HepG2 (cell line): ENCODE measurements around the gene RGN. TPM values are rescaled to one million over a fixed set of nuclear protein-coding genes. Genes with fewer than 3 reads are reported as not detected.

Experiments used
- AGO1 ChIP-seq: fragments of 200-400 bp; formaldehyde crosslinking; IDR thresholded peaks from 2 replicates; pipeline ENCODE4 v1.6.1; 2017; ENCODE audit warnings: mild to moderate bottlenecking, low read depth, low read length, moderate library complexity; ENCODE audit not compliant: poor library complexity, severe bottlenecking
- BHLHE40 ChIP-seq: IDR thresholded peaks from 2 replicates; pipeline ENCODE4 v1.6.1; 2011; ENCODE audit warnings: low read length, improper control_type of control experiment
- GATA4 ChIP-seq: sonication (generic); IDR thresholded peaks from 2 replicates; pipeline ENCODE4 v1.6.1; 2016; ENCODE audit warnings: antibody characterized with exemption, low read depth, borderline replicate concordance
- GLI4 ChIP-seq: sonication (generic); formaldehyde crosslinking; IDR thresholded peaks from 2 replicates; pipeline ENCODE4 v1.5.1; 2020; ENCODE audit warnings: missing genetic modification reagents, mild to moderate bottlenecking, moderate library complexity, borderline replicate concordance
- HOXA7 ChIP-seq: sonication (generic); formaldehyde crosslinking; IDR thresholded peaks from 2 replicates; pipeline ENCODE4 v1.8.1; 2022; ENCODE audit warnings: mild to moderate bottlenecking, missing genetic modification reagents, moderate library complexity
- KDM4B ChIP-seq: sonication (generic); formaldehyde crosslinking; IDR thresholded peaks from 2 replicates; pipeline ENCODE4 v1.4.0; 2020; ENCODE audit warnings: missing genetic modification reagents
- MAZ ChIP-seq, 2 experiments: sonication (generic) in 1 of 2; formaldehyde crosslinking in 1 of 2; IDR thresholded peaks; 2 replicates each; pipeline versions ENCODE4 v1.5.0 to v1.6.1; 2012 to 2020; ENCODE audit warnings: low read depth in 2 of 2, mild to moderate bottlenecking in 2 of 2, borderline replicate concordance in 1 of 2, improper control_type of control experiment in 1 of 2, low read length in 1 of 2, missing genetic modification reagents in 1 of 2, moderate library complexity in 1 of 2
- NCOA2 ChIP-seq: sonication (generic); formaldehyde crosslinking; IDR thresholded peaks from 2 replicates; pipeline ENCODE4 v1.8.0; 2022; ENCODE audit warnings: inconsistent platforms
- NFIC ChIP-seq: IDR thresholded peaks from 2 replicates; pipeline ENCODE4 v1.6.1; 2012; ENCODE audit warnings: mild to moderate bottlenecking, low read length, inconsistent platforms
- NRL ChIP-seq: sonication (generic); formaldehyde crosslinking; IDR thresholded peaks from 2 replicates; pipeline ENCODE4 v1.5.0; 2020; ENCODE audit warnings: missing genetic modification reagents, mild to moderate bottlenecking, moderate library complexity, borderline replicate concordance
- POLR2A ChIP-seq, 2 experiments: IDR thresholded peaks; 2 replicates each; pipeline ENCODE4 v1.6.1; 2011; ENCODE audit warnings: low read depth in 2 of 2, low read length in 2 of 2, mild to moderate bottlenecking in 1 of 2, moderate library complexity in 1 of 2; ENCODE audit not compliant: insufficient read depth in 1 of 2
- RNF2 ChIP-seq: fragments of 450-650 bp; conservative IDR thresholded peaks from 2 replicates; pipeline ENCODE4 v1.6.1; 2016; ENCODE audit warnings: low read depth
- SKI ChIP-seq: fragments of 450-650 bp; IDR thresholded peaks from one replicate; pipeline ENCODE4 v1.6.1; 2018; ENCODE audit warnings: mild to moderate bottlenecking; ENCODE audit not compliant: partially characterized antibody
- SPEN ChIP-seq: sonication (generic); formaldehyde crosslinking; IDR thresholded peaks from 2 replicates; pipeline ENCODE4 v1.5.1; 2020; ENCODE audit warnings: low read depth, mild to moderate bottlenecking, missing genetic modification reagents
- THYN1 ChIP-seq: sonication (generic); formaldehyde crosslinking; IDR thresholded peaks from 2 replicates; pipeline ENCODE4 v1.8.1; 2023; ENCODE audit warnings: low read depth, mild to moderate bottlenecking, moderate library complexity, missing genetic modification reagents, borderline replicate concordance
- TOPORS ChIP-seq: sonication (generic); formaldehyde crosslinking; IDR thresholded peaks from 2 replicates; pipeline ENCODE4 v1.8.0; 2023; ENCODE audit warnings: mild to moderate bottlenecking, missing genetic modification reagents
- WIZ ChIP-seq: sonication (generic); formaldehyde crosslinking; IDR thresholded peaks from 2 replicates; pipeline ENCODE4 v1.5.1; 2020; ENCODE audit warnings: mild to moderate bottlenecking, missing genetic modification reagents
- ZNF468 ChIP-seq: sonication (generic); formaldehyde crosslinking; IDR thresholded peaks from 2 replicates; pipeline ENCODE4 v1.8.0; 2022; ENCODE audit warnings: mild to moderate bottlenecking, moderate library complexity, missing genetic modification reagents
- ZNF563 ChIP-seq: sonication (generic); formaldehyde crosslinking; IDR thresholded peaks from 2 replicates; pipeline ENCODE4 v1.8.0; 2022; ENCODE audit warnings: mild to moderate bottlenecking, moderate library complexity, missing genetic modification reagents
- ZNF678 ChIP-seq: sonication (generic); formaldehyde crosslinking; IDR thresholded peaks from 2 replicates; pipeline ENCODE4 v1.4.0; 2020; ENCODE audit warnings: mild to moderate bottlenecking, missing genetic modification reagents
- ZNF737 ChIP-seq: sonication (generic); formaldehyde crosslinking; IDR thresholded peaks from 2 replicates; pipeline ENCODE4 v1.5.0; 2020; ENCODE audit warnings: missing genetic modification reagents, mild to moderate bottlenecking, borderline replicate concordance
- ZNF792 ChIP-seq: IDR thresholded peaks from 2 replicates; pipeline ENCODE4 v1.6.1; 2016
- polyA plus RNA-seq, 8 experiments: library from polyadenylated mRNA; depleted of rRNA in 3 of 8; stranded (reverse) in 7 of 8; unstranded in 1 of 8; fragments of >200 nt; fragmentation: Illumina TruSeq in 4 of 8; extraction: Trizol in 4 of 8; gene quantifications; 2 replicates each; pipeline versions ENCODE4 v1.2.1 to v1.2.3, GENCODE V29; 2011 to 2016; ENCODE audit warnings: low read depth in 4 of 8, missing spikeins in 1 of 8, mixed read lengths in 1 of 8; ENCODE audit not compliant: insufficient read depth in 1 of 8
- total RNA-seq, 5 experiments: library from RNA; depleted of rRNA; stranded (reverse); fragments of >200 nt; fragmentation: Illumina TruSeq; extraction: Trizol; gene quantifications; 2 replicates each; pipeline ENCODE4 v1.2.3, GENCODE V29; 2016; ENCODE audit warnings: low read depth in 1 of 5
- TF ChIP-seq, protein P1 (sequence below): sonication (generic); formaldehyde crosslinking; IDR thresholded peaks from 2 replicates; pipeline ENCODE4 v1.4.0; 2020; ENCODE audit warnings: mild to moderate bottlenecking, low read depth, missing genetic modification reagents
- TF ChIP-seq, protein P2 (sequence below): sonication (generic); formaldehyde crosslinking; IDR thresholded peaks from 2 replicates; pipeline ENCODE4 v1.4.0; 2020; ENCODE audit warnings: missing genetic modification reagents, mild to moderate bottlenecking, borderline replicate concordance
- TF ChIP-seq, protein P3 (sequence below): sonication (generic); formaldehyde crosslinking; IDR thresholded peaks from 2 replicates; pipeline ENCODE4 v1.5.0; 2020; ENCODE audit warnings: missing genetic modification reagents
- TF ChIP-seq, protein P4 (sequence below): sonication (generic); formaldehyde crosslinking; IDR thresholded peaks from 2 replicates; pipeline ENCODE4 v1.5.1; 2020; ENCODE audit warnings: mild to moderate bottlenecking, missing genetic modification reagents, moderate library complexity
- TF ChIP-seq, protein P5 (sequence below): sonication (generic); formaldehyde crosslinking; conservative IDR thresholded peaks from 2 replicates; pipeline ENCODE4 v1.4.0; 2020; ENCODE audit warnings: missing genetic modification reagents
- TF ChIP-seq, protein P6 (sequence below): sonication (generic); formaldehyde crosslinking; IDR thresholded peaks from 2 replicates; pipeline ENCODE4 v1.4.0; 2020; ENCODE audit warnings: missing genetic modification reagents

The RGN gene
- total and polyA plus RNA-seq, 2 of the 13 experiments (the other 11 are each of a cell fraction or from before 2014, with no cell fraction given), result 19.6 to 74.4 TPM

DNA sequence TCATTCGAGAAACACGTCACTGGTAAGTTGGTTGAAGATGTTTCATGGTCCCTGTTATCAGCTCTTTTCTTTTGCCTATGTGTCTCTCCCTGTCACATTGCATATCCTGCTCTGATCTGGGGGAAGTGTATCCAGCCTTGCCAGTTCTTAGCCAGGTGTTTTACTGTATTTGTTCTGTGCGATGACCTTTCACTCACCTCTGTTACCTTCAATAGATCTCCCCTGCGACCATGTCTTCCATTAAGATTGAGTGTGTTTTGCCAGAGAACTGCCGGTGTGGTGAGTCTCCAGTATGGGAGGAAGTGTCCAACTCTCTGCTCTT lies 2.6 kb downstream of the RGN start (continued):
- TF ChIP-seq, protein P1, sequence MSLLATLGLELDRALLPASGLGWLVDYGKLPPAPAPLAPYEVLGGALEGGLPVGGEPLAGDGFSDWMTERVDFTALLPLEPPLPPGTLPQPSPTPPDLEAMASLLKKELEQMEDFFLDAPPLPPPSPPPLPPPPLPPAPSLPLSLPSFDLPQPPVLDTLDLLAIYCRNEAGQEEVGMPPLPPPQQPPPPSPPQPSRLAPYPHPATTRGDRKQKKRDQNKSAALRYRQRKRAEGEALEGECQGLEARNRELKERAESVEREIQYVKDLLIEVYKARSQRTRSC, result no peak
- TF ChIP-seq TOPORS (CRISPR knock-in tag) (no peak), ZNF737 (CRISPR knock-in tag) (no peak), THYN1 (no peak), GLI4 (0 out of 2 replicates have a peak, but pooled peaks have one; percentile 2), NRL (no peak), GATA4 (no peak), NCOA2 (CRISPR knock-in tag) (peak; percentile 14), NFIC (0 out of 2 replicates have a peak, but pooled peaks have one; percentile 46), AGO1 (no peak), ZNF468 (no peak), ZNF678 (CRISPR knock-in tag) (no peak), ZNF792 (CRISPR knock-in tag) (0 out of 2 replicates have a peak, but pooled peaks have one; percentile 8), ZNF563 (CRISPR knock-in tag) (no peak), KDM4B (CRISPR knock-in tag) (no peak), SKI (no peak), SPEN (CRISPR knock-in tag) (no peak), POLR2A (IDR thresholded peaks at IDR 0.05; ENCODE audit: insufficient read depth in 1 of 2, low read depth in 2 of 2, low read length in 2 of 2) (no peak), RNF2 (no peak), HOXA7 (CRISPR knock-in tag) (no peak), WIZ (no peak), MAZ (IDR thresholded peaks at IDR 0.05; ENCODE audit: borderline replicate concordance, low read depth, low read length) (no peak), MAZ (CRISPR knock-in tag; IDR thresholded peaks at IDR 0.05; ENCODE audit: low read depth) (no peak; the same call in 1 of the 2 replicates), BHLHE40 (no peak)
- TF ChIP-seq, protein P2, sequence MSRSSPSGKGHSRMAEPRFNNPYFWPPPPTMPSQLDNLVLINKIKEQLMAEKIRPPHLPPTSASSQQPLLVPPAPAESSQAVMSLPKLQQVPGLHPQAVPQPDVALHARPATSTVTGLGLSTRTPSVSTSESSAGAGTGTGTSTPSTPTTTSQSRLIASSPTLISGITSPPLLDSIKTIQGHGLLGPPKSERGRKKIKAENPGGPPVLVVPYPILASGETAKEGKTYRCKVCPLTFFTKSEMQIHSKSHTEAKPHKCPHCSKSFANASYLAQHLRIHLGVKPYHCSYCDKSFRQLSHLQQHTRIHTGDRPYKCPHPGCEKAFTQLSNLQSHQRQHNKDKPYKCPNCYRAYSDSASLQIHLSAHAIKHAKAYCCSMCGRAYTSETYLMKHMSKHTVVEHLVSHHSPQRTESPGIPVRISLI (CRISPR knock-in tag), result no peak
- TF ChIP-seq, protein P3, sequence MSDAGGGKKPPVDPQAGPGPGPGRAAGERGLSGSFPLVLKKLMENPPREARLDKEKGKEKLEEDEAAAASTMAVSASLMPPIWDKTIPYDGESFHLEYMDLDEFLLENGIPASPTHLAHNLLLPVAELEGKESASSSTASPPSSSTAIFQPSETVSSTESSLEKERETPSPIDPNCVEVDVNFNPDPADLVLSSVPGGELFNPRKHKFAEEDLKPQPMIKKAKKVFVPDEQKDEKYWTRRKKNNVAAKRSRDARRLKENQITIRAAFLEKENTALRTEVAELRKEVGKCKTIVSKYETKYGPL (CRISPR knock-in tag), result no peak
- TF ChIP-seq, protein P4, sequence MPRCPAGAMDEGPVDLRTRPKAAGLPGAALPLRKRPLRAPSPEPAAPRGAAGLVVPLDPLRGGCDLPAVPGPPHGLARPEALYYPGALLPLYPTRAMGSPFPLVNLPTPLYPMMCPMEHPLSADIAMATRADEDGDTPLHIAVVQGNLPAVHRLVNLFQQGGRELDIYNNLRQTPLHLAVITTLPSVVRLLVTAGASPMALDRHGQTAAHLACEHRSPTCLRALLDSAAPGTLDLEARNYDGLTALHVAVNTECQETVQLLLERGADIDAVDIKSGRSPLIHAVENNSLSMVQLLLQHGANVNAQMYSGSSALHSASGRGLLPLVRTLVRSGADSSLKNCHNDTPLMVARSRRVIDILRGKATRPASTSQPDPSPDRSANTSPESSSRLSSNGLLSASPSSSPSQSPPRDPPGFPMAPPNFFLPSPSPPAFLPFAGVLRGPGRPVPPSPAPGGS (CRISPR knock-in tag), result no peak
- TF ChIP-seq, protein P5, sequence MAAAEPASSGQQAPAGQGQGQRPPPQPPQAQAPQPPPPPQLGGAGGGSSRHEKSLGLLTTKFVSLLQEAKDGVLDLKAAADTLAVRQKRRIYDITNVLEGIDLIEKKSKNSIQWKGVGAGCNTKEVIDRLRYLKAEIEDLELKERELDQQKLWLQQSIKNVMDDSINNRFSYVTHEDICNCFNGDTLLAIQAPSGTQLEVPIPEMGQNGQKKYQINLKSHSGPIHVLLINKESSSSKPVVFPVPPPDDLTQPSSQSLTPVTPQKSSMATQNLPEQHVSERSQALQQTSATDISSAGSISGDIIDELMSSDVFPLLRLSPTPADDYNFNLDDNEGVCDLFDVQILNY (CRISPR knock-in tag), result no peak
- TF ChIP-seq, protein P6, sequence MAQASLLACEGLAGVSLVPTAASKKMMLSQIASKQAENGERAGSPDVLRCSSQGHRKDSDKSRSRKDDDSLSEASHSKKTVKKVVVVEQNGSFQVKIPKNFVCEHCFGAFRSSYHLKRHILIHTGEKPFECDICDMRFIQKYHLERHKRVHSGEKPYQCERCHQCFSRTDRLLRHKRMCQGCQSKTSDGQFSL, result no peak
